HG02943 (cell line): Measurements from ENCODE around the gene MED8.

Experiments
- ATAC-seq: cut with Tn5 transposase; IDR thresholded peaks from one replicate; pipeline ENCODE4 v1.9.1; 2021; ENCODE audit warnings: mild to moderate bottlenecking, low read depth, moderate library complexity; ENCODE audit not compliant: unreplicated experiment

MED8 gene

DNA sequence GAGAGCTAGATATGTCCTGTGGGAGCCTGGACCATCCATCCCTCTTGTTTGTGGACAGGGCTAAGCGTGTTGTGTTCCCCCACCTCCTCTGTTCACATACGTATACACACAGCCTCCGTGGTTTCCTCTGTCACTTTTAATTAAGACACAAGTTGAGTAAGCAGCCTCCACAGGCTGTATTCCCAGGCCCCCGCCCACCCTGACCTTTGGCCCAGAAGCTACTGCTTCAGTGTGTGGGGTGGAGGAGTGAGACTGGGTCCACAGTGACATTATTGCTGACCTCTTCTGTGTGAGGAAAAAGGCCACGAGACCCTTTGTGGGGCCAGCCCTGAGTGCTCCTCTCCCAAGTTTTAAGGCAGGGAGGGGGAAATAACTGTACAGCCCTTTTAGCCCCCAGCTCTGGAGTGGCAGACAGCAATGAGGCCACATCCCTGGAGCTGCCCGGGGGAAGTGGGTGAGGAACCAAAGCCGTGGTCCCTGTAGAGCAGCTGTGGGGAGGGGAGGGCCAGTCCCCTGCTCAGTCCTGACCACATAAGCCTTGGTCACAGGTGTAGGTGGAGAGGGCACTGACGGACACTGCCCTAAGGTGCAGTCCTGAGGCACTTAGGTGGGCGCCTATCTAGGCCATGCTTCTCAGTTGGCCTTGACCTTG is 26.2 kb downstream of the MED8 start:
- no peak for ATAC-seq

DNA sequence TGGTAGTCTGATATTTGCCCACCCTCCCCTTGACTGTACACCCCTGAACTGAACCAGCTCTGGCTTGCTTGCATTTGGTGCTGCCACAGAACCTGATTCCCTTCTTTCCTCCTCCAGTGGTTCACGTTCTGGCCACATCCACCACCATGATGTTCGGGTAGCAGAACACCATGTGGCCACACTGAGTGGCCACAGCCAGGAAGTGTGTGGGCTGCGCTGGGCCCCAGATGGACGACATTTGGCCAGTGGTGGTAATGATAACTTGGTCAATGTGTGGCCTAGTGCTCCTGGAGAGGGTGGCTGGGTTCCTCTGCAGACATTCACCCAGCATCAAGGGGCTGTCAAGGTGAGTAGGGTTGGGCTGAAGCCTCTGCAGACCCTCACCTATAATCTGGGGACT is 29.0 kb downstream of the MED8 start:
- ATAC-seq: no peak

DNA sequence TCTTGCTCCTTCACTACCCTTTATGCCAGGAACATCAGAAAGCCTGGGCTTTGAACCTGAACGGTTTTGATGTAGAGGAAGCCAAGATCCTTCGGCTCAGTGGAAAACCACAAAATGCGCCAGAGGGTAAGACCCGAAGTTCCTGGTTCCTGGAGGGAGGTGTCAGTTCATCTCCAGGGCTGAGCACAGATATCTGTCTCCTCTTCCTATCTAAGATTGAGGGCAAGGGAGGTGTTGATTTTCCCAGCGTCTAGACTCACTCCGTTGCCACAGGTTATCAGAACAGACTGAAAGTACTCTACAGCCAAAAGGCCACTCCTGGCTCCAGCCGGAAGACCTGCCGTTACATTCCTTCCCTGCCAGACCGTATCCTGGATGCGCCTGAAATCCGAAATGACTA is 29.9 kb downstream of the MED8 start:
- ATAC-seq: no peak

DNA sequence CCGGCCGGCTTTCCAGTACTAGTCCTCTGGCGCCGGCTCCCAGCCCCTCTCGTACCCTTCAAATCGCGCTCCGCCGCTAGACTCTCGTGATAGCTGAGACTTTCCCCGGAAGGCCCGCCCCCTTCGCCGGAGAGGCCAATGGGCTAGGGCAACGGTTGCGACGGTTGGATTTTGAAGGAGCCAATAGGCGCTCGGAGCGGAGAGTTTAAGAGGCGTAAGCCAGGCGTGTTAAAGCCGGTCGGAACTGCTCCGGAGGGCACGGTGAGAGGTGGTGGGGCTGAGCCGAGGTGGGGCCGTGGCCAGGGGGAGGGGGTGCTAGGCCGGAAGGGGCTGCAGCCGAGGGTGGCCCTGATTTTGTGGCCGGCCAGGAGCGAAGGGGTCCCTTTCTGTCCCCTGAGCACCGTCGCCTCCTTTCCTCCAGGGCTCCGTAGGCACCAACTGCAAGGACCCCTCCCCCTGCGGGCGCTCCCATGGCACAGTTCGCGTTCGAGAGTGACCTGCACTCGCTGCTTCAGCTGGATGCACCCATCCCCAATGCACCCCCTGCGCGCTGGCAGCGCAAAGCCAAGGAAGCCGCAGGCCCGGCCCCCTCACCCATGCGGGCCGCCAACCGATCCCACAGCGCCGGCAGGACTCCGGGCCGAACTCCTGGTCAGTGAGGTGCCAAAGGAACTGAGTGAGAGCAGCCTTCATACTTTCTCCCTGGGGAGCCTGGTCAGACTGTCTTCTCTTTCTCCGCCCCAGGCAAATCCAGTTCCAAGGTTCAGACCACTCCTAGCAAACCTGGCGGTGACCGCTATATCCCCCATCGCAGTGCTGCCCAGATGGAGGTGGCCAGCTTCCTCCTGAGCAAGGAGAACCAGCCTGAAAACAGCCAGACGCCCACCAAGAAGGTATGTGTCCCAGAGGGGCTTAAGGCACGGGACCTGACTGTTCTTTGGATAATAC is 30.6 kb downstream of the MED8 start, which contains the start of gene CDC20:
CDC20 (plus strand) TSS at position 236 of the 948 bp plus-strand sequence; CDS start at position 471, 235 bp downstream.
- ATAC-seq: peak; percentile 92

DNA sequence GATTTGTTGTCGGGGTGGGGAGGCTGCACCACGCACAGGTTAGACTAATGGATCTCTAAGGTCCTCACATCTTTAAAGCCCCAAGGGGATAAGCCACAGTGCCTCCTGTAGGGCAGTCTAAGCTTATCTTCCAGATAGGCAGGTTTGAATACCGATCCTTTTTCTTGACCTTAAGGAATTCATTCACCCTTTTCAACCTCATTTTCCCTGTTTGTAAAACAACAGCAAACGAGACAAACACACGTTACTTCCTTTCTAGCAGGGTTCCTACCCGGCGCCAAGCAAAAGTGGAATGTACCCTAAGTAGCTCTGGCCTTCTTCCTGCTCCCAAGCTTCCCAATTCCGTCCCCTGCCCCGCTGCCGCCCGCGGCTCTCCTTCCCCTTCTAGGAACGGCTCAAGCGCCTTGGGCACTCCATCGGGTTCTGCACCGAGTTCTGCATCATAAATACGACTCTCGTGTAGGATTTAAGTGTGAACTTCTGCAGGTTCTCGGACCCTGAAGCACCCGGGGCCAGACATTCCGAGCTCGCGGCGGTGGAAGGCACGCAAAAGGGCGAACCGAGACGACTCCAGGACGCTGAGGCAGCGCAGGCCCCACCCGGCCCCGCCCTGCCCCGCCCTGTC is 31.4 kb downstream of the MED8 start:
- ATAC-seq: peak; percentile 22

DNA sequence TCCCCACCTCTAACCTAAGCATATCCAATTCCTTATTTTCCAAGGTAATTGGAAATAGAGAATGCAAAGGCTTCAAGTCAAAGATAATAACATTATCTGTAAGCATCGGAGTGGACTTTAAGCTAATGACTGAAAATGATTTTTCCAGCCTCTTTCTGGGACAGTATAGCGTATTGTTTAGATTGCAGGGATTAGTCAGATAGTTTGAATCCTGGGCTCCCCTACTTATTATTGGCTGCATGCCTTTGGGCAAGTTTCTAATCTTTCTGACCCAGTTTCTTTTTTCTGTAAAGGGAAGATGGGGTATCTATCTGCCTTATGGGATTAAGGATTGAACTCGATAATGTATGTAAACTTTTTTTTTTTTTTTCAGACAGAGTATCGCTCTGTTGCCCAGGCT is 32.3 kb downstream of the MED8 start:
- ATAC-seq: no peak

DNA sequence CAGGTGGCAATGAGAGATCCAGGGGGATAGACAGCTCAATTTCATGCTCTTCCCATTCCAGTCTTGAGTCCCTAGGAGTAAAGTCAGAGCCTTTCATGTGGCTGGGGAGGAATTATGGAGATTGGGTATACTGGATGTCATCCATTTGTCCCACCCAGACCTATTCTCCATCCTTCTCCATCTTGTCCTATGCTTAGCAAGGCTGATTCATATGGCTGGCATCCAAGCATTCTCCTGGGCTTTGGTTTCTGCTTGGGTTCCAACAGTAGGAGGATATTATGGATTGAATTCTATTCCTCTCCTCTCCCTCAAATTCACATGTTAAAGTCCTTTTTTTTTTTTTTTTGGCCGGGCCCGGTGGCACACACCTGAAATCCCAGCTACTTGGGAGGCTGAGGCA is 34.7 kb downstream of the MED8 start:
- ATAC-seq: no peak

DNA sequence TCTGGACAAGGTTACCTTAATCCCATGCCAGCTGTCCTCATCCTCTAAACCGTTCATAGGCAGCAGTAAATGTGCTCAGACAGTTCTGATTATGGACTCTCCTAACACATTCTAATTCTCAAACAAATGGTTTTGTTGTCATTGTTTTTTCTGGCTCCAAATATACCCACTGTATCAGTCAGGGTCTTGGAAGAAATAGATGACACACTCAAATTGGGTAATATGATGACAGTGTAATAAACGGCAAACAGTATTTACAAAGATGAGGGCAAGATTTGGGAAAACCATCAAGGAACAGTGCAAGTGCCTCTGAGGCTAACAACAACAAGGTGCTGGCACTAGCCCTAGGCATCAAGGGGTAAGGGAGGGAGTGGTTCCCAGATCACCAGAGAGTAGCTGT is 35.1 kb downstream of the MED8 start:
- ATAC-seq: no peak

DNA sequence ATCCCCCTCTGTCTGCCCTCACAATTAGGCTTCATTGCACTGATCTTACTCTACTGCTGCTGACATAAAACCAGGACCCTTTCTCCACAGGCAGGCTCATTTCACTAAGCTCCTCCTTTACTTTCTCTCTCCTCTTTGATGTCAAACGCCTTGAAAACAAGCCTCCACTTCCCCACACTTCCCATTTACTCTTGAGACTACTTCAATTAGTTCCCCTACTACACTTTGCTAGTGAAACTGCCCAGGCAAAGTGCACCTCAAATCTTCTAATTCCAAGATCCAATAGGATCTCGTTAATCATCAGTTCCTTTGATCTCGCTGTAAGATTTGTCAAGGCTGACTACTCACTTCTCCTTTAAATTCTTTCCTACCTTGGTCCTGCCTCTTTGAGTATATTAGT is 36.7 kb downstream of the MED8 start:
- ATAC-seq: no peak

DNA sequence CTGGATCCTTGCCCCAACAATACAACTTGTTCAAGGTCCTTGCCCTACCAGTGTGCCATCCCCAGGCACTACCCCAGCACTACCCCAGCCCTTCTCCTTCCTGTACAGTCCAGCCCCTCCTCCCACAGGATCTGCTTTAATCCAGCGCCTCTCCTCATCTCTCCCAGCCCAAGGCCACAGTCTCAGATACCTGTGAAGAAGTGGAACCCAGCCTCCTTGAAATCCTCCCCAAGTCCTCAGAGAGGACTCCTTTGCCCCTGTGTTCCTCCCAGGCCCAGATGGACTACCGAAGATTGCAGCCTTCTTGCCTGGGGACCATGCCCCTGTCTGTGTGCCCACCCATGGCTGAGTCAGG is 37.3 kb downstream of the MED8 start:
- no peak for ATAC-seq

DNA sequence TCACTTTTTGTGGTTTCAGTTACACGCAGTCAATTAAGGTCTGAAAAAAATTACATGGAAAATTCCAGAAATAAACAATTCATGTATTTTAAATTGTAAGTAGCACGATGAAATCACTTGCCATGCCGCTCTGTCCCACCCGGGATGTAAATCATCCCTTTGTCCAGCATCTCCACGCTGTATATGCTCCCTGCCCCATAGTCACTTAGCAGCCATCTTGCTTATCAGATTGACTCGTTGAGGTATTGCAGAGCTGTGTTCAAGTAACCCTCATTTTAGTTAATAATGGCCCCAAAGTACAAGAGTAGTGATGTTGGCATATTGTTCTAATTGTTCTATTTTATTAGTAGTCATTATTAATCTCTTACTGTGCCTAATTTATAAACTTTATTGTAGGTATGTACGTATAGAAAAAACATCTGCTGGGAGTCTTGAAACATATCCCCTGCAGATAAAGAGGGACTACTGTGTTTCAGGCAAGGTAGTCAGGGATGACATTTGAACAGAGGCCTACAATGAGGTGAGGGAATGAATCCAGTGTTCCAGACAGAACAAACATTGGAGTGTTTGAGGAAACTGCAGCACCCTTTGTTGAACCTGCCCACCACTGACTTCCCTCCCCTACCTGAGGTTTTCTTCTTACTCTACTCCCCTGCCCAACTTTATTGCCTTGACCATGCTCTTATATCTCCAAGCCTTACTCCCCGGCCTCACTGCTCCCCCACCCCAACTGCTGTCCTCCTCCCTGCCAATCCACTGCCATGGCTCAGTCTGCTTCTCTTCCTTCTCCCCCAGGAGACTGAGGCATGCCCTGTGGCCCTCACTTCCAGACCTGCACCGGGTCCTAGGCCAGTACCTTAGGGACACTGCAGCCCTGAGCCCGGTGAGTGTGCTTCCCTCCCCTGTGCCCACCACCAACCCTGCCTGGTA is 37.9 kb downstream of the MED8 start:
- no peak for ATAC-seq

DNA sequence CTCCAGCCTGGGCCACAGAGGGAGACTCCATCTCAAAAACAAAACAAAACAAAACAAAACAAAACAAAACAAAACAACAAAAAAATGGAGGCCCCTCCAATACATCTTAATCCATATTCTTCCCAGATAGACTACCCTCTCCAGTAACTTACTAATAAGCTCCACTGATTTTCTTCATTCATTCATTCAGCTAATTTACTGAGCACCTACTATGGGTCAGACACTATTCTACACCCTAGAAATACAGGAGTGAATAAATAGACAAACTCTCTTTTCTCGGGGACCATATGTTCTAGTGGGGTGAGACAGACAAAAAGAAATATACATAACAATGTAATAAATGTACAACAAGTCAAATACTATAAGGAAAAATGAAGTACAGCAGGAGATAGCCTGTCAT is 38.6 kb downstream of the MED8 start:
- no peak for ATAC-seq

DNA sequence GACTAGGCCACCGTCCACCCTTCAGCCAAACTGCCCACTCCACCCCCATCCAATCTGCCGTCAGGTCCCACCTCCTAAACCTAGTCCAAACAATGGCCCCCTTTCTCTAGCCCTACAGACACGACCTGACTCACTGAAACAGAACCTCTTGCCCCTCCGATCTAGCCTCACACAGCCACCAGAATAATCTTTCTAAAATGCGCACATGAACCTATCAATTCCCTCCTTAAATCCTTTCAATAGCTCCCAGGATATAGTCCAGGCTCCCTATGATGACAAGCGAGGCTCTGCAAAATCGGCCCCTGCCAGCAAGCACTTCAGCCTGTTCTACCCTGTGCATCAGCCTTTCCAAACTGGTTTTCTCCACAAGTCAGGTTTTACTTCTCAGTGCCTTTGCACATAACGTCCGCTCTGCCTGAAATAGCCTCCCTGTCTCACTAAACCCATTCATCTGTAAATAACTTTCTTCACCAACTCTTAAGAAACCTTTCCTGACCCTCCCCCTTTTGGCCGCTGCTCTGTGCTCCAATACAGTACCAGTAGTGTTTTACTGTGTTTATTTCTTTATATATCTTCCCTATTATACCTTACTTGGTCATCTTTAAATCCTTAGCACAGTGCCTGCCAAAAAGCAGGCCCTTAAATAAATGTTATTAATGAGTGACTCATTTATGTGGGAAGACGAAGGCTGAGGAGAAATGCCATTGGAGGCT is 39.9 kb downstream of the MED8 start:
- ATAC-seq: no peak

DNA sequence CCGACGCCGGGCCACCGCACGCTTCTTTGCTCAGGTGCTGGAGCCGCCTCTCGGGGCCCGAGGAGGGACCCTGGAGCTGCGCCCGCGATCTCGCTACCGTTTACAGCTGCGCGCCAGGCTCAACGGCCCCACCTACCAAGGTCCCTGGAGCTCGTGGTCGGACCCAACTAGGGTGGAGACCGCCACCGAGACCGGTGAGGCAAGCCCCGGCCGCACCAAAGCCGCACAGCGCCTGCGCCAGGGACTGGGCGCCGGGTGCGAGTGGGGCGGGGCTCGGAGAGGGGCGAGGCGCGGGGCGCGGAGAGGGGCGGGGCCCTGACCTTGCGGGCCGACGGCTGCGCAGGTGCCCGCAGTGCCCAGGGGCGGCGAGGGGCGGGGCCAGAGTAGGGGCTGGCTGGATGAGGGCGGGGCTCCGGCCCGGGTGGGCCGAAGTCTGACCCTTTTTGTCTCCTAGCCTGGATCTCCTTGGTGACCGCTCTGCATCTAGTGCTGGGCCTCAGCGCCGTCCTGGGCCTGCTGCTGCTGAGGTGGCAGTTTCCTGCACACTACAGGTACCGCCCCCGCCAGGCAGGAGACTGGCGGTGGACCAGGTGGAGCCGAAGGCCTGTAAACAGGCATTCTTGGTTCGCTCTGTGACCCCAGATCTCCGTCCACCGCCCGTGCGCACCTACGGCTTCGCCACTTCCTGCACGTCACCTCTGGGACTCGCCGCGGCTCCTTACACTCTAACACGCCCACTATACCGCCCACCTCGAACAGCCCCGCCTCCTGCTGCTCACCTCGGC is 40.6 kb downstream of the MED8 start:
- ATAC-seq: no peak

DNA sequence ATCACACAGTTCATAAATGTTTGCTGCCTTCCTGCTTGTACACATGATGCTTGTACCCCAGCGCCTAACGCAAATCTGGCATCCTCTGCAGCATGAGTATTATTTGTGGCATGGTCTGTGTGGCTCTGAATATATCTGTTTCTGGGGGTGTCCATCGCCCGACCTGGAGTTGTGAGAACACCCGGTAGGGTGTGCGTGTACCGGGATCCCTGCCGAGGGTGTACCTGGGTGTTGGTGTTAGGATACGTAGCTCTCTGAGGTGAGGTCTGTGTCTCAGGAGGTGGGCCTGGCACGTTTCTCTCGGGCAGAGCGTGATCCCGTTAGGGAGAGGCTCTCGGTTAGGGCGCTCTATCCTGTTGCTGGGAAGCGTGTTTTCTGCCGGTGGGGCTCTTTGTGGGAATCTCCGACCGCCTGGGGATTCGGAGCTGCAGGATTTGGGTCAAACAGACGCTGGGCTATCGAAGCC is 41.2 kb downstream of the MED8 start:
- no peak for ATAC-seq

DNA sequence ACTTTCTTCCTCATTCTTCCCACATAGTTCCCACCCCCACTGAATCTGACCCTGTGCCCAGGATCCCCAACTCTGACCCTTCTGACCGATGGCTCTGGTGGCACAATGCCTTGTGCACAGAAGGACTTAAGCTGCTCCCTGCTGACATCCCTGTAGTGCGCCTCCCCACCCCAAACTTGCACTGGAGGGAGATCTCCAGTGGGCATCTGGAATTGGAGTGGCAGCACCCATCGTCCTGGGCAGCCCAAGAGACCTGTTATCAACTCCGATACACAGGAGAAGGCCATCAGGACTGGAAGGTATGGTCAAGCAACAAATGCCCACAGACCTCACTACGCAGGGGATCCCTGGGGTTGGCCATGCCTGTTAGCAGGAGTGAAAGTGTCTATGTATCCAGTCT is 43.0 kb downstream of the MED8 start:
- no peak for ATAC-seq

DNA sequence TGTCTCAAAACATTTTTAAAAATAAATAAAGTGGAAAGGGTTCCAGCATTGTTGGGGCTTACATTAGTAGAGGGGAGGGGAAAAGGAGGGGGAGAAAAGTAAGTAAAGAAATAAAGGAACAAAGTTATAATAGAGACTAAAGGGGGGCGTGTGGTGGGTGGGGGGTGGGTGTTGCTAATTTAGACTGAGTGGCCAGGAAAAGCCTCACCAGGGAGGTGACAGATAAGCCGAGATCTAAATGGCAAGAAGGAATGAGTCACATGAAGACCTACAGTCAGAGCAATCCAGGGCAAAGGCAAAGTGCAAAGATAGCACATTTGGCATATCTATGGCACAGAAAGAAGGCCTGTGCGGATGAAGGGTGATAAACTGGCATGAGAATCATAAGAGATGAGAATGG is 44.5 kb downstream of the MED8 start:
- no peak for ATAC-seq

DNA sequence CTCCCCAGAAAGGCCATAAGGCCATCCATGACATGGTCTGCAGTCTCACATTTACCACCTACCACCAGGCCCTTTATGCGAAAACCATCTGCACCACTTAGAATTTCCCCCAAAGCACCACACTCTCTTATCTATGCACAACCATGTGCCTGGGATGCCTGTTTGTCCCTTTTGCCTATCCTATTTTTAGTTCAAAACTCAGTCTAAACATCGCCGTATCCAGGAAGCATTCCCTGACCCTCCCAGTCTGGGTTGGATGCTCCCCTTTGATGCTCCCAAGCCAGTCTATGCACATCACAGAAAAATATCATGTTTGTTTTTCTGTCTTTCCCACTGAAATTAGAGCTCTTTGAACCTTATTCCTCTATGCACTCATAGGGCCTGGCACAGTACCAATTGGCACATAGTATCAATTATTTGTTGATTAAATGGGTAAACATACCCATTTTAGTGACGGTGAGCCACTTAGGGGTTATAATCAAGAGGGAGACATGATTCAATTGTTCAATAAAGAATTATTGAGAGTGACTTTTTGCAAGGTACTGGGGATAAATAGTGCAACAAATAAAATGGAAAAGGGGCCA is 45.2 kb downstream of the MED8 start:
- ATAC-seq: no peak

DNA sequence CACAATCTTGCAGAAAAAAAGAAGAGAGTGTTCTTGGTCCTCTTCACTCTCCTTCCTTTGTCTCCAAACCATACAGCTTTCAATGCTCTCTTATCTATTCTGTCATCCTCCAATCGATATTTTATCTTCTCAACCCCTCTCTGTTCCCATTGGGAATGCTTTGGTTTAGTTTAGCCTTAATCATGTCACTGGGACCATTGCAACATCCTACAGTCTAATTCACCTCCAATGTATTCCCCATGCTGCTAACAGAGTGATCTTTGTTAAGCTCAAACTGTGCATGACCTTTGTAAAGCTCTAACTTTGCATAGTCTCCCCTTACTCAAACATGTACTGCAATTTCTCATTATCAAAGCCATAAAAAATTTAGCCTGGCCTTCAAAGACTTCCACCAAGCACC is 49.0 kb downstream of the MED8 start:
- no peak for ATAC-seq
